D721Med (cell line): ENCODE data around the gene FJX1.
A peak's percentile ranks its signal among the peaks of the same experiment; 100 is the strongest.

ENCODE experiments used
- DNase-seq: peaks from one replicate; pipeline ENCODE4 v3.0.0; 2011; ENCODE audit warnings: low spot score; ENCODE audit not compliant: insufficient read length
- FAIRE-seq: peaks from 2 replicates; lab custom pipeline; 2011; peaks lifted over from hg19 to GRCh38; lab: Jason Lieb, UNC
- TF ChIP-seq, protein P1 (sequence below): IDR thresholded peaks from 2 replicates; pipeline ENCODE4 v1.5.1; 2012; ENCODE audit warnings: mild to moderate bottlenecking, control low read depth; ENCODE audit not compliant: insufficient read depth; ENCODE audit errors: missing control alignments

FJX1 gene, protein sequence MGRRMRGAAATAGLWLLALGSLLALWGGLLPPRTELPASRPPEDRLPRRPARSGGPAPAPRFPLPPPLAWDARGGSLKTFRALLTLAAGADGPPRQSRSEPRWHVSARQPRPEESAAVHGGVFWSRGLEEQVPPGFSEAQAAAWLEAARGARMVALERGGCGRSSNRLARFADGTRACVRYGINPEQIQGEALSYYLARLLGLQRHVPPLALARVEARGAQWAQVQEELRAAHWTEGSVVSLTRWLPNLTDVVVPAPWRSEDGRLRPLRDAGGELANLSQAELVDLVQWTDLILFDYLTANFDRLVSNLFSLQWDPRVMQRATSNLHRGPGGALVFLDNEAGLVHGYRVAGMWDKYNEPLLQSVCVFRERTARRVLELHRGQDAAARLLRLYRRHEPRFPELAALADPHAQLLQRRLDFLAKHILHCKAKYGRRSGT

DNA sequence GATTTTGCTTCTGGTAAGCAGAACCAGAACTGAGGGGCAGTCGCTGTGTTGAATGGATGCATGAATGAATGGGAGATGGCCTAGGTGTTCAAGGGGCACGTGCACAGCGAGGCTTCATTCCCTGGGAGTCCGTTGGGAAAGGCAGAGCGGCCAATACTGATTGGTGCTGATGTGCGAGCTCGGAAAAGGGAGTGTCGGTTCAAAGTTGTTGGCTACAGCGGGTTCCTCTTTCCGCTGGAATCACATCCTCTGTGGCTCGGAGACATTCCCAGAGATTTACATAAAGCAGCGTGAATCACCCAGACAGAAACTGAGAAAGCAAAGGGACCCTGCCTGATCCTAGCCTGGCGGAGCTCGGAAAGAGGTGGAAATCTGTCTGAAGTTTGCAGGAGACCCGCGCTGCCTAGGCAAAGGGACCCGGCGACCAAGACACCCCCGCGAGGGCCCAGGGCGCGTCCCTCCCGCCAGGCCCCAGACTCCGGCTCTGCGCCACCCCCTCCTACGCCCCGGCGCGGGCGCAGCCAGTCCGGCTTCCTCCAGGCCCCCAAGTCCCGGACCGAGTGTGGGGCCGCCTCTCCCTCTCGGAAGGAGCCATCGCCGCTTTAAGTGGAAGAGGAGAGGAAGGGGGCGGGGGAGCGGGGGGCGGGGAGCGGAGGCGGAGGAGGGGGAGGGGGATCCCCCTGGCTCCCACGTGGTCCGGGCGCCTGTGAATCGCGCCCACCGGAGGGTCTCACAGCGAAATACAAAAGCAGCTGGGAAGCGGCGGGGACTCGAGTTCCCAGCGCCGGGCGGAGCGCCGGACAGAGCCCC, at the start of gene FJX1:
Gene FJX1 (plus strand): TSS at position 774 of the 810 bp plus-strand sequence. CDS start 177 bp downstream, outside the sequence.
- TF ChIP-seq, protein P1, sequence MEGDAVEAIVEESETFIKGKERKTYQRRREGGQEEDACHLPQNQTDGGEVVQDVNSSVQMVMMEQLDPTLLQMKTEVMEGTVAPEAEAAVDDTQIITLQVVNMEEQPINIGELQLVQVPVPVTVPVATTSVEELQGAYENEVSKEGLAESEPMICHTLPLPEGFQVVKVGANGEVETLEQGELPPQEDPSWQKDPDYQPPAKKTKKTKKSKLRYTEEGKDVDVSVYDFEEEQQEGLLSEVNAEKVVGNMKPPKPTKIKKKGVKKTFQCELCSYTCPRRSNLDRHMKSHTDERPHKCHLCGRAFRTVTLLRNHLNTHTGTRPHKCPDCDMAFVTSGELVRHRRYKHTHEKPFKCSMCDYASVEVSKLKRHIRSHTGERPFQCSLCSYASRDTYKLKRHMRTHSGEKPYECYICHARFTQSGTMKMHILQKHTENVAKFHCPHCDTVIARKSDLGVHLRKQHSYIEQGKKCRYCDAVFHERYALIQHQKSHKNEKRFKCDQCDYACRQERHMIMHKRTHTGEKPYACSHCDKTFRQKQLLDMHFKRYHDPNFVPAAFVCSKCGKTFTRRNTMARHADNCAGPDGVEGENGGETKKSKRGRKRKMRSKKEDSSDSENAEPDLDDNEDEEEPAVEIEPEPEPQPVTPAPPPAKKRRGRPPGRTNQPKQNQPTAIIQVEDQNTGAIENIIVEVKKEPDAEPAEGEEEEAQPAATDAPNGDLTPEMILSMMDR = no peak
- FAIRE-seq (no peak), DNase-seq (peak; percentile 44)

DNA sequence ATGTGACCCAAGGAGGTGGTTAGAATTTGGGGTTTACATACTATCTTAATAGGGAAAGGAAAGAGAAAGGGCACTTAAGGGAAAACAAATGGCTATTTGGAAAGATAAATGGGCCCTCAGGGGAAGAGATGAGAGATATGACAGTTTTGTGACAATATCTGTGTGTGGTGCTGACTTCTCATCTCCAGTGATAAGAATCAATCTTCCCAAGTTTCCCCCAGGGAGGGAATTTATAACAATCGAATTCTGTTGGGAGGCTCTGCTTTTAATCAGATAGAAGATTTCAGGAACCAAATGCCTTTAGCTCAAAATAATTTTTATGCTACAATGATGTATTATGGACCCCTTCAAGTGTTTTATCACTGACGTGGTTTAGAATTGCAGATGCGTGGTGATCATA, 46.6 kb upstream of the FJX1 start:
- no peak for DNase-seq
- TF ChIP-seq, protein P1 = no peak
- no peak for FAIRE-seq

DNA sequence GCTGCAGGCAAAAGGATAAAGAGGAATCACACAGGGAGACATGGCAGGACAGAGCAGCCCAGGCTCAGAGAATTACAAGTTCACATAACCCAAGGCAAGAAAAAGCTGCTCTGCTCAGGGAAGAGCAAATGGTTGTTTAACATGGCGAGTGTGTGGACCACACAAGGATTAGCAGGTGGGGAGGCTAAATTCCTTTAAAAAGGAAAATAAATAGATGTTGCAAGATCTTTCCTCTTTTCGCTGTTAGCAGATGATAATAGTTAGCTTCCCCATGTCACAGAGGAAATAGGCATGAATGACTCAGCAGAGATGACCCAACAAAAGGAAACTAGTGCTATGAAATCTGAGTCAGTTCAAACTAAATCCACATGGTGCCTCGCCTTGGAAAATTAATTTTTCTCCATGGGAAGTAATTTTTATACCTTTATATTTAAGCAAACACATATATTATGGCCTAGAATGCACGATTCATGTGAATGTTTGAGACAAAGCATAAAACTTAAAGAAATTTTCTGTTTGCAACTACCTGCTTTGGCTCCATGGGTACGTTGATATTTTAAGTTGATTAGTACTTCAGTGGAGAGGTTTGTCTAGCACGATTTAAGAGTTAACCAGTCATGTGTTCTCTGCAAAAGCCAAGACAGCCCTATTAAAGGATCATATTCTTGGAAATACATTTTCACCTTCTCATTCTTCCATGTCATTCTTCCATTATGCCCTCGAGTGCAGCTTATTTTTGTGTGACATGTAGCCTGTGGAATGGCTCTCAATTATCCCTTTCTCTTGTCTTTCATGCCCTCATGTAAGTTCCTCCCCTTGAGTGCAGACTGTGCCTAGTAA, 38.5 kb upstream of the FJX1 start:
- FAIRE-seq (no peak), DNase-seq (no peak)
- TF ChIP-seq, protein P1 = no peak

DNA sequence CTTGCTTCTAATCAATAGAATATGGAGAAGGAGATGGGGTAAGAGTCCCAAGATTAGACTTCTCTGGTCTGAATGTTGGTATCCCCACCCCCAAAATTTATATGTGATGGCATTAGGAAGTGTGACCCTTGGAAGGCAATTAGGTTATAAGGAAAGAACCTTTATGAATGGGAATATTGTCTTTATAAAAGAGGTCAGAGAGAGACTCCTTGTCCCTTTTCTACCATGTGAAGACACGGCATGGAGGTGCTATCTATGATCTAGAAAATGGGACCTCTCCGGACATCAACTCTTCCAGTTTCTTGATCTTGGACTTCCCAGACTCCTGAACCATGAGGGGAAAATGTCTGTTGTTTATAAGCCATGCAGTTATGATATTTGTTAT, 37.9 kb upstream of the FJX1 start:
- FAIRE-seq = no peak
- TF ChIP-seq, protein P1 = no peak
- DNase-seq = no peak

DNA sequence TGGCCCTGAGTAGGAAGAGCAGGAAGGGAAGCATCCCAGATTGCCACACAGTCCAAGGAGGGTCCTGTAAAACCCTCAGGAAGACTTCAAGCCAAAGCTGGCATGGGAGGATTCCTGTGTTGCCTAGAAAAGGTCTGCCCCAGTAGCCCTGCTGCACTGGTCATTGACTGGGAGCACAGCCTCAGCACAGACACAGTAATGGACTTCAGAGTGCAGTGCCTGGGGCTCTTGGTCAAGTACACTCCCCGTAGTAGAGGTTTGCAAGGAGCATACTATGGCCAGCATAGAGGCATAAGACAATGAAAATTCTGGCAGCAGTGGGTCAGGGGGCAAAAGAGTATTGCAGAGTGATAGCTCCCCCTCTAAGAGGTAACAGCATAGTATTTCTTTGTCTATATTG, 36.2 kb upstream of the FJX1 start:
- TF ChIP-seq, protein P1 = no peak
- FAIRE-seq = no peak
- DNase-seq = no peak

DNA sequence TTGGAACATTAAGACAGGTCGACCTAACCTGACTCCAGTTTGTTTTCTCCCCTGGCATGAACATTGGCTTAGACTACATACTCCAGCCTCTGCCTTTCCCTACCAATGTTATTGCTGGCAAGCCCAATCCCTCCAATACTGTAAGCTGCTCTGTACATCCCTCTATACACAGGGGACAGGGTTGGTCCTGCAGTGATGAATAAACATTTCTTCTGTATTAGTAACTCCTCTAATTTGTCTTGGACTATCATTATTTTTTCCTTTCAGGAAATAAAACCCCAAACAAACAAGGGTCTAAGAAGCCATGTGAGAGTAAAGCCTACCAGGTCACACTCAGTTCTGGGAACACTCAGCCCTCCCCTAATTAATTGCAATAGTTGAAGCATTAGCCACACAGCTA, 35.1 kb upstream of the FJX1 start:
- FAIRE-seq (no peak), DNase-seq (no peak)

More for the DNA sequence above, 35.1 kb upstream of the FJX1 start:
- TF ChIP-seq, protein P1 = no peak
